ENCODE measurements around the gene NF2.

GRCh38 chr22:29710922-29711593, 107.6 kb downstream of the NF2 start:
- no peak for TF ChIP-seq ZFP30 (CRISPR knock-in tag; IDR thresholded peaks at IDR 0.05)
- no peak for TF ChIP-seq POU6F1 (CRISPR knock-in tag; IDR thresholded peaks at IDR 0.05; ENCODE audit: borderline replicate concordance, low read depth)
- no peak for TF ChIP-seq RARB (CRISPR knock-in tag; IDR thresholded peaks at IDR 0.05)
- TF ChIP-seq ZNF565 (CRISPR knock-in tag; conservative IDR thresholded peaks at IDR 0.05; ENCODE audit: low read depth) = no peak
- TF ChIP-seq GLIS3 (CRISPR knock-in tag; IDR thresholded peaks at IDR 0.05) = no peak
- TF ChIP-seq SNAI2 (CRISPR knock-in tag; IDR thresholded peaks at IDR 0.05) = no peak
- TF ChIP-seq CSRNP3 (CRISPR knock-in tag; IDR thresholded peaks at IDR 0.05) = no peak
- no peak for TF ChIP-seq TOX (CRISPR knock-in tag; IDR thresholded peaks at IDR 0.05; ENCODE audit: borderline replicate concordance)

Data from SK-N-SH treated with all-trans-retinoic acid at 6 μM for 48 hours (cell line).